Glomerular endothelial cell (primary cell): ENCODE data around the gene MTG1. TPM values are rescaled to one million over a fixed set of nuclear protein-coding genes. Genes with fewer than 3 reads are reported as not detected.
"Not testable (repeated sequence)": the region's sequence is repeated elsewhere in the genome, so short reads cannot be mapped to it uniquely, and the experiment has no call there.

Experiments used
- DNase-seq: peaks from one replicate; pipeline ENCODE4 v3.0.0-alpha.2; 2011; ENCODE audit warnings: low read depth, low spot score; ENCODE audit errors: extremely low read depth
- total RNA-seq: library from RNA; depleted of rRNA; stranded (reverse); fragments of >200 nt; gene quantifications from 2 replicates; pipeline ENCODE4 v1.2.3, GENCODE V29; 2015

Gene MTG1
- total RNA-seq, 1 donor from 2014 or later = 44.5 TPM

GRCh38 chr10:133377818-133378250, 16.1 kb upstream of the MTG1 start:
- DNase-seq = no peak

DNA sequence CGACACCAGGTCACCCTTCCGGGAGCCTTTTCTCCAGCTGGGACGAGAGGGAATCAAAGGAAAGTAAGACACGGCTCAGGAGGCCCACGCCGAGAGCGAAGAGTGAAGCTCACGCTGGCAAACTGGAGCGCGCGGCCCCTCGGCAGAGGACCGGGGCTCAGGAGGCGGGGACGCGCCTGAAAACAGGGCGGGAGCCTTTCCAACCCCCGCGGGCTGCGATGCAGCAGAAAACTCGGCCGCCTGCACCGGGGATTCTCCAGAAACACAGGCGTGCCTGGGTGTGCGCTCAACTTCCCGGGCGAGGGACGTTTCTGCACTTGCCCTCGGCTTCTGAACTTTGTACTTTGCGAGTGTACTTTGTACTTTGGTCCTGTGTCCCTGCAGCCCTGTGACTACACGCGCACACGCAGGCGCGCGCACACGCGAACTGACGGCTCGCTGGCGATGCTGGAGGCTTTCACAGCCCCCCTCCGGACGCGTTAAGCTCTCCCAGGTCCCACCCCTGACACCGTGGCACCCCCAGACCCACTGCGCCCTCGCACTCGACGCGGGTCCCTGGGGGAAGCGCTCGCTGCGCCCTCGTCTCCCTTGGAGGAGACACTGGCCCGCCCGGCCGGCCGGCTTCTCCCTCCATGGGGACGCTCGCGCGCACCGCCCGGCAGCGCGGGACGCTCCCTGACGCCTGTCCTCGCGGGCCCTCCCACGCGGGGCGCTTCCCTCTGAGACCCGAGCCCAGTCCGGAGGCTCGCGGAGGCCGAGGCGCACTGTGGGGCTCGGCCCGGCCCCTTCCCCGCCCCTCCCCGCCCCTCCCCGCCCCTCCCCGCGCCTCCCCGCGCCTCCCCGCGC, 15.5 kb upstream of the MTG1 start:
- DNase-seq = no peak

DNA sequence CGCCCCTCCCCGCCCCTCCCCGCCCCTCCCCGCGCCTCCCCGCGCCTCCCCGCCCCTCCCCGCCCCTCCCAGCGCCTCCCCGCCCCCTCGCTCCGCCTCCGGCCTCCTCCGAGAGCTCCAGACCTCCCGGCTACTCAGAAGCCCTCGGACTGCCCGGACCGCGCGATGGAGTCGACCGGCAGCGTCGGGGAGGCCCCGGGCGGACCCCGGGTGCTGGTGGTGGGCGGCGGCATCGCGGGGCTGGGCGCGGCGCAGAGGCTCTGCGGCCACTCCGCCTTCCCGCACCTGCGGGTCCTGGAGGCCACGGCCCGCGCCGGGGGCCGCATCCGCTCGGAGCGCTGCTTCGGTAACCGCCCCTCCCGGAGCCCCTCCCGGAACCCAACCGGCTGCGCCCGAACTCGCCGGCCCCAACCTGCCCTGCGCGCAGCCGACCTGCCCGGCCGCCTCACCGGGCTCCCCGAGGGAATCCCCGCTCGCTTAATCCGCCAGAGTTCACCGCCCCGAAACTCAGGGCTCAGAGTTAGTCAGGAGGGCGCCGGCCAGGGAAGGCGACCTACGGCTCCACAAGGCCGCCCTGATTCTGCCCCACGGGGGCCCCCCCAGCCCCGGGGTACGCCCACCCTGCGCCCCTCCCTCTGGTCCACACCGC, 14.7 kb upstream of the MTG1 start, which contains the start of gene PAOX:
Gene PAOX (plus strand): TSS at position 111 of the 649 bp plus-strand sequence. CDS start 55 bp downstream, at position 166.
- DNase-seq = no peak

DNA sequence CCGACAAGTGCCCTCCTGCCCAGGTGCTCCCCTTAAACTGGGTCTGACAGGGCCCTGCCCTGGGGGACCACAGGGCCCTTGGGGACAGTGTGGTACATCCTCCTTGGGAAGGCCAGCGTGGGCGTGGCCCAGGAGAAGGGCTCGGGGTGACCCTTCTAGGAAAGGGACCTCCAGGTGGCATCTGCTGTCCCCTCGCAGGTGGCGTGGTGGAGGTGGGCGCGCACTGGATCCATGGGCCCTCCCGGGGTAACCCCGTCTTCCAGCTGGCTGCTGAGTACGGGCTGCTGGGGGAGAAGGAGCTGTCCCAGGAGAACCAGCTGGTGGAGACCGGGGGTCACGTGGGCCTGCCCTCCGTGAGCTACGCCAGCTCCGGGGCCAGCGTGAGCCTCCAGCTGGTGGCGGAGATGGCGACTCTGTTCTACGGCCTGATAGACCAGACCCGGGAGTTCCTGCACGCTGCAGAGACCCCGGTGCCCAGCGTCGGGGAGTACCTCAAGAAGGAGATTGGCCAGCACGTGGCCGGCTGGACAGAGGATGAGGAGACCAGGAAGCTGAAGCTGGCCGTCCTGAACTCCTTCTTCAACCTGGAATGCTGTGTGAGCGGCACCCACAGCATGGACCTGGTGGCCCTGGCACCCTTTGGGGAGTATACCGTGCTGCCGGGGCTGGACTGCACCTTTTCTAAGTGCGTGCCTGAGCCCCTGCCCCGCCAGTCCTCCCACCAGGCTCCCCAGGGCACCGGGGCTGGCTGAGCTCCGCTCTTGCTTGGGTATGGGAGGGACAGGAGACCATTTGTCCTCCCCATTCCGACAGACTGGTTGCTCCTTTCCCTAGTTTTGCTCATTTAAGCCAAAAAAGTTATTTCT, 13.9 kb upstream of the MTG1 start:
- DNase-seq = no peak

GRCh38 chr10:133381036-133381435, 12.9 kb upstream of the MTG1 start:
- no peak for DNase-seq

DNA sequence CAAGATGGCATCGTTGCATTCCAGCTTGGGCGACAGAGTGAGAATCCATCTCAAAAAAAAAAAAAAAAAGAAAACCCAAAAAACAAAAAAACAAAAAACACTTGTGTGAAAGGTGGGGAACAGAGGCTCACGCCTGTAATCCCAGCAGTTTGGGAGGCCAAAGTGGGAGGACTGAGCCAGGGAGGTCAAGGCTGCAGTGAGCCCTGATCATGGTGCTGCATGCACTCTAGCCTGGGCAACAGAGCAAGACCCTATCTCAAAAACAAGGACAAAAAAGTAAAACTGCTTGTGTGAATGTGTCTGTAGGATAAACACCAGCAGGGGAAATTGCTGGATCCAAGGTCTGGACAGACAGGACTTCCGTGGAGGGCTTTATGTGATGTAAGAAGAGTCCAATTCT, 10.4 kb upstream of the MTG1 start:
- DNase-seq = no peak

GRCh38 chr10:133384071-133384470, 9.9 kb upstream of the MTG1 start:
- DNase-seq = no peak

- no peak for DNase-seq
Measured at GRCh38 chr10:133385214-133385613, 8.7 kb upstream of the MTG1 start.

DNA sequence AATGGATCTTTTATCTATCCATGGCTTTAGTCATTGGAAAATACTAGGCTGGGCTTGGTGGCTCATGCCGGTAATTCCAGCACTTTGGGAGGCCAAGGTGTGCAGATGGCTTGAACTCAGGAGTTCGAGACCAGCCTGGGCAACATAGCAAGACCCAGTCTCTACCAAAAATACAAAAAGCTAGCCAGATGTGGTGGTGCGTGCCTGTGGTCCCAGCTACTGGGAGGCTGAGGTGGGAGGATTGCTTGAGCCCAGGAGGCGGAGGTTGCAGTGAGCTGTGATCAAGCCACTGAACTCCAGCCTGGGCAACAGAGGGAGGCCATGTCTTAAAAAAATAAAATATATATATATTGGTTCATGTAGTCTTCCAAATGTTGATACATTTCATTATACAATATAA, 7.0 kb upstream of the MTG1 start:
- not testable (repeated sequence) for DNase-seq

- DNase-seq = no peak
Measured at GRCh38 chr10:133388236-133388972, 5.6 kb upstream of the MTG1 start.

DNA sequence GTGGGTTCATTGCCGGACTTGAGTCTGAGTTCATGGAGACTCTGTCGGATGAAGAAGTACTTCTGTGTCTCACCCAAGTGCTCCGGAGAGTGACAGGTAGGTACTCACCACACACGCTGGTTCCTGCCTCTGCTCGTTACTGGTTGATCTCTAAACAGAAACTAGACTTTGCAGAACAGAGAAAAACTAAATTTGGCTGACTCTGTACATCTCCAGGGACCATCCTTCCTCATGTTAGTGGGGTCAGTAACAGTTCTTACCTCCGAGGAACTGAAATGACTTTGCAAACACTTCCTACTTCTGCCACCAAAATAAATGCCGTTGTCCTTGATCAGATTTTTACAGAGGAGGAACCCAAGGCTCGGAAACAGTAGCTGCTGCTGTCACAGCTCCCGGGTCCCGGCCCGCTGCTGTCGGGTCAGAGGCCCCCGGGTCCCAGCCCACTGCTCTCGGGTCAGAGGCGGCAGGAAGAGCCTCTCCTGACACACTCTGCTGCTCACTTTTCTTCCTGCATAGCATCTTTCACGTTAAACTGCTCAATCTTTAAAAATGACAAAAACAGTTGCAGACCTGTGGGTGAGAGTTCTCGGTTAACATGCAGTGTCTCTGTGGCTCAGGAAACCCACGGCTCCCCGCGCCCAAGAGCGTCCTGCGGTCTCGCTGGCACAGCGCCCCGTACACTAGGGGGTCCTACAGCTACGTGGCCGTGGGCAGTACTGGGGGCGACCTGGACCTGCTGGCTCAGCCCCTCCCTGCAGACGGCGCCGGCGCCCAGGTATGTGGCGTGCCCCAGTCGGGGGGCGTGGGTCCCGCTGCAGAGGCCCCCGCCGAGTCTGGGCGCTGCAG, 4.8 kb upstream of the MTG1 start:
- no peak for DNase-seq

DNA sequence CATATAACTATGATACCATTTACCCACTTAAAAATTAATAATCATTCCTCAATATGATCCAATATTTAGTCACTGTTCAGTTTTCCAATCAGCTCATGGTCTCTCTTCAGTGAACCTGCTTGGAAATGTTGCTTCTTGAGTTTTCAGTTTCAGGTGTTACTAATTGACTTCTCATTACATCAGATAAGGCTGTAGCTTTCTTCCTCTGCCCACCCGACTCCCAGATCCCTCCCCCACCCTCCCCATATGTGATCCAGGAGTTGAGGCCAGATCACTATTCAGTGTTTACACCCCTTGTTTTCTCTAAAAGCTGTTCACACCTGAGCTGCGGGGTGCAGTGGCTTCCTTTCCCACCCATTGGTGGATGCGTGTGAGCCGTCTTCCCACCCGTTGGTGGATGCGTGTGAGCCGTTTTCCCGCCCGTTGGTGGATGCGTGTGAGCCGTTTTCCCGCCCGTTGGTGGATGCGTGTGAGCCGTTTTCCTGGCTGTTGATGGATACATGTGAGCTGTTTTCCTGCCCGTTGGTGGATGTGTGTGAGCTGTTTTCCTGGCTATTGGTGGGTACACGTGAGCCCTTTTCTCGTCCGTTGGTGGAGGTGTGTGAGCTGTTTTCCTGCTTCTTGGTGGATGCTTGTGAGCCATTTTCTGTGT, 3.2 kb upstream of the MTG1 start:
- no peak for DNase-seq

DNA sequence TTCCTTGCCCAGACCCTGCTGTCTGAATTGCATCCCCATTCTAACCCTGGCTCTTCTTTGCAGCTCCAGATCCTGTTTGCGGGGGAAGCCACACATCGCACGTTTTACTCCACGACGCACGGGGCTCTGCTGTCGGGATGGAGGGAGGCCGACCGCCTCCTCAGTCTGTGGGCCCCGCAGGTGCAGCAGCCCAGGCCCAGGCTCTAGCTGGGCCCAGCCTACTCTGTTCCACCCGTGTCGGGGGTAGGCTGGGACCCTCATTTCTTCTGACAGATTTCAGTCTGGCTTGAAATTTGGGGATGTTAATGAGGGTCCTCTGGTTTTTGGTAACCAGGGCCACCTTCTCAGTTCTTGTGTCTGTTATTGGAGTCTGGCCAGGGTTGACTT, 2.7 kb upstream of the MTG1 start:
- no peak for DNase-seq

- no peak for DNase-seq
Measured at GRCh38 chr10:133391761-133392518, 2.0 kb upstream of the MTG1 start.

DNA sequence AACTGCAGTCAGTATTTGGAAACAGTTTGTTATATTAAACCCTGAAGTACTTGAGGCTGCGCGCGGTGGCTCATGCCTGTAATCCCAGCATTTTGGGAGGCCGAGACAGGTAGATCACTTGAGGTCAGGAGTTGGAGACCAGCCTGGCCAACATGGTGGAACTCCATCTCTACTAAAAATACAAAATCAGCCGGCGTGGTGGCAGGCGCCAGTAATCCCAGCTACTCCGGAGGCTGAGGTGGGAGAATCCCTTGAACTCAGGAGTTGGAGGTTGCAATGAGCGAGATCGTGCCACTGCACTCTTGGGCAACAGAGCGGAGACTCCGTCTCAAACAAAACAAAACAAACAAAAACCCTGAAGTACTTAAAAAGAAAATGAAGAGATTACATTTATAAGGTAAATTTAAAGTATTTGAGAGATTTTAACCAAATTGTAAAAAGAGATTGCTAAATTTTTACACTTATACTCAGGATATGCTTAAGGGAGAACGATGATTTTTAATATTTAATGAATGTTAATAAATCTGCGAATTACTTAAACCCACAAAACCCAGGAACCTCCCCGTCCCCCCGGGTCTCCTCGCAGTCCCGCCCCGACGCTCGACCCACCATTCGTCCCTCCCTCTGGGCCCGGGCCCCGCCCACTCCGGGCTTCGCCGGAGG, 425 bp upstream of the MTG1 start:
- DNase-seq = no peak

DNA sequence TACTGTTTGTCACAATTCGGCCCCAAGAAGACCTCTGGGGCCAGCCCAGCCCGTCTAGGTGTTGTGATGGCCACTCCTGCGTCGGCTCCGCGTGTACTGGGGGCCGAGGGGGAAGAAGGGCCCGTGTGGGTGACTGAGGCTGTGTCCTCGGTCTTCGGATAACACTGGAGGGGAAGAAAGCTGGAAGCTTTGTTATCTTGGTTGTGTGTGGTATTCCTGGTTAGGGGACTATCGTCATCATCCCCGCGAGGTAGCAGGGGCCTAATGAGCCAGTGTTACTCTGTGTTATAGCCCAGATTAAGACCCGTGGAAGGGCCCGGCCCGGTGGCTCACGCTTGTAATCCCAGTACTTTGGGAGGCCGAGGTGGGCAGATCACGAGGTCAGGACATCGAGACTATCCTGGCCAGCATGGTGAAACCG, 854 bp downstream of the MTG1 start:
- DNase-seq = no peak

DNA sequence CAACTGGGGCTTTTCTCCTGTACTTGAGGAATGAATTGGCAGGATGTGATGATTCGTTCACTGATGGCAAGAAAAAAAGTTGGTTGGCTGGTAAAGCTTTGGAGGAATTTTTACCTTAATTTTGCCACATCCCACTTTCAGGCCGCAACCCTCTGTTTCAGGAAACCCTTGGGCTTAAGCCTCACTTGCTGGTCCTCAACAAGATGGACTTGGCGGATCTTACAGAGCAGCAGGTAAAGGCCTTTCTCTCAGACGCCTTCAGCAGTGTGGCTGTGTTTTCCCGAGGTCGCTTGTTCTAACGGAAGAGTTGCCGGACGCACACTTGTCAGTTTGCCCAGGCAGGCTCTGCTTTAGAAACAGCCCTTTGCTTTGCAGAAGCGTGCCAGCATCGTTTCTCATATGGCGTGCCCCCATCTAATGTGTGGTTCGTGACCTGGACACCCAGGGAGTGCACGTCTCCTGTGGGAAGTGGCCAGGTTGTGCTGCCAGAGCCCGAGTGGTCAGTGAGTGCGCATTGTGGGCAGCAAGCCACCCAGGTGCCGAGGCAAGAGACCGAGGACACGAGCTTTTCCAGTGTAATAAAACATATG, 2.2 kb downstream of the MTG1 start:
- DNase-seq = no peak
